GM23248 (cell line): ENCODE data around the gene SYT6. TPM values are rescaled to one million over a fixed set of nuclear protein-coding genes. Genes with fewer than 3 reads are reported as not detected.

ENCODE experiments used
- DNase-seq: peaks from one replicate; pipeline ENCODE4 v3.0.0-alpha.2; 2015
- H2AFZ ChIP-seq: fragments of 200-600 bp; sonication (generic); 2 replicates; pipeline ENCODE4 v1.6.1; 2016; ENCODE audit warnings: antibody characterized with exemption
- H3F3A ChIP-seq: fragments of 200-600 bp; sonication (generic); 2 replicates; pipeline ENCODE4 v1.6.1; 2016; ENCODE audit warnings: mild to moderate bottlenecking, antibody characterized with exemption, mixed run types; ENCODE audit not compliant: insufficient read depth
- H3K27ac ChIP-seq: fragments of 200-600 bp; sonication (generic); 2 replicates; pipeline ENCODE4 v1.5.1; 2016; ENCODE audit warnings: mild to moderate bottlenecking
- H3K27me3 ChIP-seq: fragments of 200-600 bp; sonication (generic); replicated peaks from 2 replicates; pipeline ENCODE4 v1.6.1; 2016; ENCODE audit warnings: mild to moderate bottlenecking; ENCODE audit not compliant: insufficient read depth
- H3K36me3 ChIP-seq: fragments of 200-600 bp; sonication (generic); 2 replicates; pipeline ENCODE4 v1.6.1; 2016; ENCODE audit warnings: low read depth, mild to moderate bottlenecking
- H3K4me1 ChIP-seq: fragments of 200-600 bp; sonication (generic); 2 replicates; pipeline ENCODE4 v1.6.1; 2016; ENCODE audit warnings: mild to moderate bottlenecking; ENCODE audit not compliant: insufficient read depth
- H3K4me2 ChIP-seq: fragments of 200-600 bp; sonication (generic); one replicate; pipeline ENCODE4 v1.6.1; 2016; ENCODE audit warnings: mild to moderate bottlenecking; ENCODE audit not compliant: unreplicated experiment
- H3K4me3 ChIP-seq: fragments of 200-600 bp; sonication (generic); 2 replicates; pipeline ENCODE4 v1.5.1; 2016; ENCODE audit warnings: mild to moderate bottlenecking
- H3K79me2 ChIP-seq: fragments of 200-600 bp; sonication (generic); 2 replicates; pipeline ENCODE4 v1.6.1; 2016; ENCODE audit warnings: mild to moderate bottlenecking; ENCODE audit not compliant: insufficient read depth
- H3K9ac ChIP-seq: fragments of 200-600 bp; sonication (generic); 2 replicates; pipeline ENCODE4 v1.6.1; 2016; ENCODE audit warnings: mild to moderate bottlenecking
- H3K9me2 ChIP-seq: fragments of 200-600 bp; sonication (generic); 2 replicates; pipeline ENCODE4 v1.6.1; 2016; ENCODE audit warnings: mixed run types, mild to moderate bottlenecking, moderate library complexity; ENCODE audit not compliant: insufficient read depth
- H3K9me3 ChIP-seq: fragments of 200-600 bp; sonication (generic); one replicate; pipeline ENCODE4 v1.6.1; 2017; ENCODE audit warnings: low read depth
- H4K20me1 ChIP-seq: fragments of 200-600 bp; sonication (generic); 2 replicates; pipeline ENCODE4 v1.6.0; 2016; ENCODE audit not compliant: insufficient read depth
- EZH2 ChIP-seq: fragments of 200-600 bp; sonication (generic); IDR thresholded peaks from 2 replicates; pipeline ENCODE4 v1.6.1; 2018; ENCODE audit warnings: antibody characterized with exemption, mild to moderate bottlenecking; ENCODE audit not compliant: insufficient read depth, poor library complexity, severe bottlenecking
- EZH2phosphoT487 ChIP-seq: fragments of 200-600 bp; sonication (generic); IDR thresholded peaks from 2 replicates; pipeline ENCODE4 v1.6.1; 2018; ENCODE audit warnings: antibody characterized with exemption, moderate library complexity, mild to moderate bottlenecking, low read depth; ENCODE audit not compliant: insufficient read depth
- WGBS, 2 experiments: methylation state at CpG; one replicate each; pipeline ENCODE4 v1.1.6; 2015 to 2017; ENCODE audit warnings: low lambda C conversion rate in 2 of 2, low coverage in 1 of 2; ENCODE audit errors: missing lambda C conversion rate in 2 of 2; 5-methylcytosine and 5-hydroxymethylcytosine counted together
- in situ Hi-C: fragments of 300-500 bp; cut with MboI; formaldehyde crosslinking; loops from 2 replicates; pipeline ENCODE4 v1.15.0; 2020
- polyA plus RNA-seq: library from polyadenylated mRNA; unstranded; fragments of >200 nt; fragmentation: Nextera tagmentation; extraction: Ambion mirVana; gene quantifications from 2 replicates; pipeline ENCODE4 v1.2.1, GENCODE V29; 2016
- total RNA-seq: library from RNA; depleted of rRNA; stranded (reverse); fragments of >200 nt; shearing (Covaris generic); gene quantifications from 2 replicates; pipeline ENCODE4 v1.2.3, GENCODE V29; 2014

The SYT6 gene
- total and polyA plus RNA-seq, 2 experiments from 2014 or later: not detected

DNA sequence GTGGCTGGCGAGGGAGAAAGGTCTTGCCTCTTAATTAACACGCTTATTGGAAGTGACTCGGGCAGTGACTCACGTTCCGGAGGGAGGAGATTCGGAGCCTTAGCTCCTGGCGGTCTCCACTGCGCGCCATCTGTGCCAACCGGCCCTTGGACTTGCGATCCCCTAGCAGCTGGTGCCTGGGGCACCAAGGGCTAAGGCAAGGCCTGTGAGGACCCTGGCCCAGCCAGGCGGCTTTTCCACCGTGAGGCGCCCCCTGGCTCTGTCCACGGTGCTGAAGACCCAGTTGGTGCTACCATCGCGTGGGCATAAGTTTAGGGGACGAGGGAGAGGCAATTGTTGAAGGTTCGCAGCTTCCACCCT, 1.3 kb upstream of the SYT6 start:
- DNase-seq: peak; percentile 70
- WGBS, 2 experiments: 5% methylated on average over 19 of the region's 19 CpGs

DNA sequence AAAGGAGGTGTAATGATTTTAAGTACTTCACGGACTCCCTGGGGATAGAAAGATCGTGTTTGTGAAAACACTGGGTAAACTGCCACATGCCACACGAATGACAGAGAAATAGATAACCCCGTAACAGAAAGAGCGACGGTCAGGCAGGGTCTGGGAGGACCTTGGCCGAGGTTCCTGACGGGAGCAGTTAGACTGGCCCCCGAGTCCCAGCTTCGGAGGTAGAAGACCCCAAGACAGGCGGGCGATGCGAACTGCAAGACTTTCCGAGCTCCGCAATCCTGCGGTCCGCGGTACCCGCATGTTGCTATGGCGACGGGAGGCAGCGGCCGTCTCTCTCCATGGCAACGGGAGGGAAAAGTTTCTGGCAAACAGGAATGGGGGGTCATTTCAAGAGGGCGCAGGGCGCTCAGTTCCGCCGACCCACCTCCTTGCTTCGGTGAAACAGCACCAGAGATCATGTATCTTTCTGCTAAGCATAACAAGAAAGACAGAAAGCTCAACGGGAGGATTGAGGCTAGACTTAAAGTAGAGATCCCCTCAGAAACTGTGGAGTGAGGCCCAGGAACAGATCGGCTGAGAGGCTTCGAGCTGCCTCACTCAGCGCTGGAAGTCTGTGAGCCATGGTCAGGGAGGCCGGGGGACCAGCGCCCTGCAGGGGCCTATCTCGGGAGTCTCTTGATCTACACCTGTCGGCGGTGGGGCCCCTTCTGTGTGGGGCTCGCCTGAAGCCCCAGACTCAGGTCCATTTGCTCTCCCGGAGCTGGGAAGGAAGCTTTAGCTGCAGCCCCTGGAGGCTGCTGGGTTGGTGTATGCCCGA, 685 bp upstream of the SYT6 start:
- H4K20me1 ChIP-seq: no peaks in the 10 kb centered on the region
- in situ Hi-C loops: no loop called here
- no peak overlapping the region for H3K4me2 ChIP-seq
- peak; percentile 26; the same call in 1 of the 2 replicates for TF ChIP-seq EZH2phosphoT487
- TF ChIP-seq EZH2: no peak
- H3K9ac ChIP-seq: no peak overlapping the region
- 3% methylated on average over 41 of the region's 41 CpGs for WGBS, 2 experiments
- H3F3A ChIP-seq: no peaks in the 10 kb centered on the region
- H3K36me3 ChIP-seq: no peaks in the 10 kb centered on the region
- H3K4me1 ChIP-seq: no peaks in the 10 kb centered on the region
- no peak overlapping the region for H3K27ac ChIP-seq
- H3K27me3 ChIP-seq: peaks cover 97% of the 10 kb centered on the region
- H3K9me3 ChIP-seq: no peaks in the 10 kb centered on the region
- no peaks in the 10 kb centered on the region for H3K79me2 ChIP-seq
- H3K9me2 ChIP-seq: no peaks in the 10 kb centered on the region
- DNase-seq: peak; percentile 62
- no peak overlapping the region for H2AFZ ChIP-seq
- peak overlapping the region; percentile 22 for H3K4me3 ChIP-seq

More for the DNA sequence above, 1.3 kb upstream of the SYT6 start:
- in situ Hi-C loops: no loop called here
- no peak overlapping the region for H3K4me2 ChIP-seq
- no peaks in the 10 kb centered on the region for H3F3A ChIP-seq
- H3K9me3 ChIP-seq: no peaks in the 10 kb centered on the region
- H2AFZ ChIP-seq: no peak overlapping the region
- no peaks in the 10 kb centered on the region for H3K36me3 ChIP-seq
- TF ChIP-seq EZH2: no peak
- TF ChIP-seq EZH2phosphoT487: no peak
- H3K27ac ChIP-seq: no peak overlapping the region
- H3K27me3 ChIP-seq: peaks cover 97% of the 10 kb centered on the region
- H3K9me2 ChIP-seq: no peaks in the 10 kb centered on the region
- H3K9ac ChIP-seq: no peak overlapping the region
- H4K20me1 ChIP-seq: no peaks in the 10 kb centered on the region
- H3K4me3 ChIP-seq: no peak overlapping the region
- H3K4me1 ChIP-seq: no peaks in the 10 kb centered on the region
- H3K79me2 ChIP-seq: no peaks in the 10 kb centered on the region

DNA sequence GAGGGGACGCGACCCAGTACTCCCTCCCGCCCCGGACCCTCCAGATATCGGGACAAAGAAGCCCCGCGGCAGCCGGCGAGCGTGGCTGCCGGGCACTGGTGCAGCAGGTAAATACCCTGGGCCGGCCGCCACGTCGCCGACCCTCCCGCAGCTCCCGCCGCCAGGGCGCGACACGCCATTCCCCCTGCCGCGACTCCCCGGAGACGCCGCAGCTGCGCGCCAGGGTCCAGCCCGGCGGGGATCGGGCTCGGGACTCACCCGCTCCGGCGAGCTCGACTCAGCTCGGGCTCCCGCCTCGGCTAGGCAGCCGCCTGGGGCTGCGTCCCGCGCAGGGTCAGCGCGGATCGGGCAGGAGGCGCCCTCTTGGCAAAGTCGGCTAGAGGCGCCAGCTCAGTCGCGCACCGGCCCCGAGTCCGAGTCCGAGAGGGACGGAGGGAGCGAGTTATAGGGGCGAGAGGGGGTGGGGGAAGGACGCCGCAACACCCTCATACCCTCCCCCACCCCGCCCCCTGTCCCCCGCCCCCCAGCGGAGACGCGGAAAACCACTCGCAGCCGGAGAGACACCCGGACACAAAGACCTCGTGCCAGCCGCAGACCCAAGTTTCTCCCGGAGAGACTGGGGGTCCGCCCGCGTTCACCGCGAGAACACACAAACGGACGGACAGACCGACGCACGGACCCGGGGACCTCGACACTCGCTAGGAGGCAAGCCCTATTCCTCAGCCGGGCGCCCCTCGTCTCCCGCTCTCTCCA, 985 bp downstream of the SYT6 start:
- Histone ChIP-seq H3K9ac (no peak overlapping the region), H3K27ac (no peak overlapping the region), H3K4me2 (no peak overlapping the region), H3F3A (no peaks in the 10 kb centered on the region), H2AFZ (no peak overlapping the region), H3K4me1 (no peaks in the 10 kb centered on the region), H3K9me3 (no peaks in the 10 kb centered on the region), H3K79me2 (no peaks in the 10 kb centered on the region), H4K20me1 (no peaks in the 10 kb centered on the region), H3K36me3 (no peaks in the 10 kb centered on the region), H3K9me2 (no peaks in the 10 kb centered on the region), H3K4me3 (peak overlapping the region; percentile 29), H3K27me3 (peaks cover 97% of the 10 kb centered on the region)
- DNase-seq: peak; percentile 81
- no peak for TF ChIP-seq EZH2
- TF ChIP-seq EZH2phosphoT487: 0 out of 2 replicates have a peak, but pooled peaks have one; percentile 38
- 2 to 5% methylated on average over 67 to 73 of the region's 89 CpGs for WGBS, 2 experiments
- in situ Hi-C loops: no loop called here

DNA sequence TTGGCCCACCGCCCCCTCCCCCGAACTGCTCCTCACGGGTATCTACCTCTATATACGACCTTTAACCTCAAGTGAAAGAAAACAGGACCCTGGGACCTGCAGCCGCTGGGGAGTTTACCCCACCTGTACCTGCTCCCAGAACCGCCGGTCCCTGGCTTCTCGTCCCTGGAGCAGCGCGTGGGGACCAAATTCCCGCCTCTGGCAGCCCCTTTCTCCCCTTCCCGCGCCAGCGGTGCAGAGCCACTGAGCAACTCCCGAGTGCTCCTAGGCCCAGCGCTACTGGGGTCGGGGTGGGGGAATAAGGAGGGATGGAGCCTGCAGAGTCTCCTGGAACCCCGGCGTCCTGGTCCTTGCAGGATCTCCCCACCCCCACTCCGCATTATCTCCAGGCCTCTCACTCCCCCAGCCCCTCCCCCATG, 1.6 kb downstream of the SYT6 start:
- Histone ChIP-seq H3K9me2 (no peaks in the 10 kb centered on the region), H3K36me3 (no peaks in the 10 kb centered on the region), H3K4me3 (peak overlapping the region; percentile 29), H3K4me1 (no peaks in the 10 kb centered on the region), H4K20me1 (no peaks in the 10 kb centered on the region), H3K27ac (no peak overlapping the region), H3K9ac (no peak overlapping the region), H3F3A (no peaks in the 10 kb centered on the region), H3K4me2 (no peak overlapping the region), H3K9me3 (no peaks in the 10 kb centered on the region), H3K27me3 (peaks cover 97% of the 10 kb centered on the region), H2AFZ (no peak overlapping the region), H3K79me2 (no peaks in the 10 kb centered on the region)
- in situ Hi-C loops: no loop called here
- TF ChIP-seq EZH2 (no peak), EZH2phosphoT487 (no peak)
- WGBS, 2 experiments: 5 to 13% methylated on average over 13 to 19 of the region's 20 CpGs
- no peak for DNase-seq
